GM12872 (cell line): ENCODE data around the gene NOS3.

ENCODE experiments used
- CTCF ChIP-seq: IDR thresholded peaks from 3 replicates; pipeline ENCODE4 v1.5.1; 2011; ENCODE audit warnings: low read depth, mild to moderate bottlenecking, low read length, moderate library complexity; ENCODE audit not compliant: insufficient read depth

Gene NOS3

GRCh38 chr7:151061213-151062110 is 70.6 kb downstream of the NOS3 start:
- no peak for TF ChIP-seq CTCF

- no peak for TF ChIP-seq CTCF
These were observed 71.2 kb downstream of the NOS3 start for GRCh38 chr7:151062111-151062398.

- TF ChIP-seq CTCF, result no peak
These were observed 71.8 kb downstream of the NOS3 start for GRCh38 chr7:151062399-151063211.

GRCh38 chr7:151063212-151063561 is 72.4 kb downstream of the NOS3 start:
- TF ChIP-seq CTCF, result no peak
